Activated naive CD8-positive, alpha-beta T cell treated with anti-CD3 and anti-CD28 coated beads, Interleukin-2, amount 50 U/mL, for 24 hours (primary cell): ENCODE measurements around the gene ACAA1.
A peak's percentile ranks its signal among the peaks of the same experiment; 100 is the strongest.
"Not testable (repeated sequence)": the region's sequence is repeated elsewhere in the genome, so short reads cannot be mapped to it uniquely, and the experiment has no call there.

Experiments
- ATAC-seq: fragments of 150-1000 bp; cut with Tn5 transposase; one replicate; pipeline ENCODE4 v1.10.0; 2021
- DNase-seq: peaks from one replicate; pipeline ENCODE4 v3.0.0; 2021
- H3K27ac Mint-ChIP-seq: one replicate; pipeline ENCODE4 v1.8.0; 2021; ENCODE audit warnings: mild to moderate bottlenecking, mixed read lengths
- H3K27me3 Mint-ChIP-seq: one replicate; pipeline ENCODE4 v1.8.0; 2021; ENCODE audit warnings: mixed read lengths
- H3K36me3 Mint-ChIP-seq: one replicate; pipeline ENCODE4 v1.8.0; 2021; ENCODE audit warnings: low read depth, mixed read lengths
- H3K4me1 Mint-ChIP-seq: one replicate; pipeline ENCODE4 v1.8.0; 2021; ENCODE audit warnings: mixed read lengths
- H3K4me3 Mint-ChIP-seq: one replicate; pipeline ENCODE4 v1.8.0; 2021; ENCODE audit warnings: mild to moderate bottlenecking, moderate library complexity, mixed read lengths
- H3K9me3 Mint-ChIP-seq: one replicate; pipeline ENCODE4 v1.8.0; 2021; ENCODE audit warnings: mixed read lengths

Gene ACAA1

GRCh38 chr3:38147421-38147820 is 10.5 kb upstream of the ACAA1 start:
- H3K27ac Mint-ChIP-seq, result no peak overlapping the region
- H3K36me3 Mint-ChIP-seq, result no peaks in the 10 kb centered on the region
- DNase-seq (no peak), ATAC-seq (no peak)
- H3K4me1 Mint-ChIP-seq, result peaks cover 44% of the 10 kb centered on the region
- no peaks in the 10 kb centered on the region for H3K27me3 Mint-ChIP-seq
- H3K4me3 Mint-ChIP-seq, result no peak overlapping the region
- peaks cover 19% of the 10 kb centered on the region for H3K9me3 Mint-ChIP-seq

GRCh38 chr3:38146504-38146903 is 9.6 kb upstream of the ACAA1 start:
- peaks cover 7% of the 10 kb centered on the region for H3K36me3 Mint-ChIP-seq
- H3K4me1 Mint-ChIP-seq, result peaks cover 39% of the 10 kb centered on the region
- no peak overlapping the region for H3K4me3 Mint-ChIP-seq
- H3K9me3 Mint-ChIP-seq, result peaks cover 19% of the 10 kb centered on the region
- H3K27me3 Mint-ChIP-seq, result no peaks in the 10 kb centered on the region
- DNase-seq, result no peak
- no peak for ATAC-seq
- no peak overlapping the region for H3K27ac Mint-ChIP-seq

- Mint-ChIP-seq H3K9me3 (peaks cover 19% of the 10 kb centered on the region), H3K4me1 (peaks cover 38% of the 10 kb centered on the region), H3K4me3 (no peak overlapping the region), H3K27ac (no peak overlapping the region), H3K36me3 (peaks cover 17% of the 10 kb centered on the region), H3K27me3 (no peaks in the 10 kb centered on the region)
- DNase-seq (no peak), ATAC-seq (no peak)
Measured at GRCh38 chr3:38143511-38143910, 6.6 kb upstream of the ACAA1 start.

GRCh38 chr3:38142959-38143358 is 6.0 kb upstream of the ACAA1 start:
- Mint-ChIP-seq H3K4me1 (peaks cover 38% of the 10 kb centered on the region), H3K27me3 (no peaks in the 10 kb centered on the region), H3K36me3 (peaks cover 17% of the 10 kb centered on the region), H3K4me3 (no peak overlapping the region), H3K27ac (no peak overlapping the region), H3K9me3 (peaks cover 19% of the 10 kb centered on the region)
- ATAC-seq, result no peak
- peak; percentile 1 for DNase-seq

- Mint-ChIP-seq H3K4me3 (no peak overlapping the region), H3K9me3 (peaks cover 9% of the 10 kb centered on the region), H3K27me3 (no peaks in the 10 kb centered on the region), H3K36me3 (peaks cover 17% of the 10 kb centered on the region), H3K27ac (no peak overlapping the region), H3K4me1 (peaks cover 43% of the 10 kb centered on the region)
- ATAC-seq (no peak), DNase-seq (no peak)
Measured at GRCh38 chr3:38141952-38142273, 5.0 kb upstream of the ACAA1 start.

- H3K4me1 Mint-ChIP-seq, result peaks cover 43% of the 10 kb centered on the region
- H3K27ac Mint-ChIP-seq, result no peak overlapping the region
- H3K36me3 Mint-ChIP-seq, result peaks cover 17% of the 10 kb centered on the region
- H3K4me3 Mint-ChIP-seq, result no peak overlapping the region
- DNase-seq (no peak), ATAC-seq (no peak)
- no peaks in the 10 kb centered on the region for H3K27me3 Mint-ChIP-seq
- peaks cover 3% of the 10 kb centered on the region for H3K9me3 Mint-ChIP-seq
Measured at GRCh38 chr3:38141173-38141951, 4.4 kb upstream of the ACAA1 start.

GRCh38 chr3:38140326-38141172 is 3.6 kb upstream of the ACAA1 start:
- DNase-seq (peak; percentile 4), ATAC-seq (no peak)
- Mint-ChIP-seq H3K36me3 (peaks cover 20% of the 10 kb centered on the region), H3K4me3 (peak overlapping the region; percentile 8), H3K9me3 (no peaks in the 10 kb centered on the region), H3K27me3 (no peaks in the 10 kb centered on the region), H3K4me1 (peaks cover 51% of the 10 kb centered on the region), H3K27ac (no peak overlapping the region)

GRCh38 chr3:38139652-38140051 is 2.7 kb upstream of the ACAA1 start:
- H3K27ac Mint-ChIP-seq, result peak overlapping the region; percentile 97

GRCh38 chr3:38139191-38139590 is 2.3 kb upstream of the ACAA1 start:
- Mint-ChIP-seq H3K4me3 (peak overlapping the region; percentile 94), H3K27ac (peak overlapping the region; percentile 97), H3K9me3 (no peaks in the 10 kb centered on the region), H3K4me1 (peaks cover 61% of the 10 kb centered on the region), H3K27me3 (no peaks in the 10 kb centered on the region), H3K36me3 (peaks cover 26% of the 10 kb centered on the region)
- DNase-seq (no peak), ATAC-seq (no peak)

More at GRCh38 chr3:38139652-38140051, 2.7 kb upstream of the ACAA1 start:
- DNase-seq (peak; percentile 2), ATAC-seq (no peak)
- peak overlapping the region; percentile 94 for H3K4me3 Mint-ChIP-seq
- peaks cover 58% of the 10 kb centered on the region for H3K4me1 Mint-ChIP-seq
- no peaks in the 10 kb centered on the region for H3K27me3 Mint-ChIP-seq
- peaks cover 25% of the 10 kb centered on the region for H3K36me3 Mint-ChIP-seq
- H3K9me3 Mint-ChIP-seq, result no peaks in the 10 kb centered on the region

- Mint-ChIP-seq H3K4me3 (peak within 1 kb of the TSS; percentile 94), H3K27ac (peak within 1 kb of the TSS; percentile 97), H3K27me3 (no peaks in the 10 kb centered on the region), H3K36me3 (peaks cover 28% of the 10 kb centered on the region), H3K4me1 (peaks cover 57% of the 10 kb centered on the region), H3K9me3 (no peaks in the 10 kb centered on the region)
- peak; percentile 60 for ATAC-seq
- DNase-seq, result peak; percentile 90
Measured at GRCh38 chr3:38138349-38139190, 1.6 kb upstream of the ACAA1 start, which contains the start of gene MYD88. TSS of gene MYD88 (plus strand) at chr3:38138661. CDS start at chr3:38138701, 40 bp downstream.

GRCh38 chr3:38137615-38138348 is 855 bp upstream of the ACAA1 start:
- ATAC-seq, result no peak
- Mint-ChIP-seq H3K4me1 (peaks cover 57% of the 10 kb centered on the region), H3K36me3 (peaks cover 32% of the 10 kb centered on the region), H3K27me3 (no peaks in the 10 kb centered on the region), H3K4me3 (peak overlapping the region; percentile 94), H3K27ac (peak overlapping the region; percentile 97), H3K9me3 (no peaks in the 10 kb centered on the region)
- peak; percentile 48 for DNase-seq

GRCh38 chr3:38136393-38136776 is 542 bp downstream of the ACAA1 start:
- H3K36me3 Mint-ChIP-seq, result peaks cover 30% of the 10 kb centered on the region
- H3K4me1 Mint-ChIP-seq, result peaks cover 54% of the 10 kb centered on the region
- H3K4me3 Mint-ChIP-seq, result peak overlapping the region; percentile 94

GRCh38 chr3:38135621-38136277 is 1.2 kb downstream of the ACAA1 start:
- not testable (repeated sequence) for ATAC-seq, H3K27me3 Mint-ChIP-seq, H3K9me3 Mint-ChIP-seq
- Mint-ChIP-seq H3K36me3 (peaks cover 29% of the 10 kb centered on the region), H3K27ac (peak overlapping the region; percentile 88), H3K4me1 (peaks cover 49% of the 10 kb centered on the region), H3K4me3 (peak overlapping the region; percentile 94)
- DNase-seq, result peak; percentile 4

More at GRCh38 chr3:38136393-38136776, 542 bp downstream of the ACAA1 start:
- no peaks in the 10 kb centered on the region for H3K27me3 Mint-ChIP-seq
- no peaks in the 10 kb centered on the region for H3K9me3 Mint-ChIP-seq
- no peak for ATAC-seq
- H3K27ac Mint-ChIP-seq, result peak overlapping the region; percentile 88
- DNase-seq, result peak; percentile 36
